Mammary microvascular endothelial cell (primary cell): ENCODE results near the gene COG1. TPM values are rescaled to one million over a fixed set of nuclear protein-coding genes. Genes with fewer than 3 reads are reported as not detected.

ENCODE experiments used
- total RNA-seq: library from RNA; depleted of rRNA; stranded (reverse); fragments of >200 nt; gene quantifications from 2 replicates; pipeline ENCODE4 v1.2.3, GENCODE V29; 2015

COG1 gene, protein sequence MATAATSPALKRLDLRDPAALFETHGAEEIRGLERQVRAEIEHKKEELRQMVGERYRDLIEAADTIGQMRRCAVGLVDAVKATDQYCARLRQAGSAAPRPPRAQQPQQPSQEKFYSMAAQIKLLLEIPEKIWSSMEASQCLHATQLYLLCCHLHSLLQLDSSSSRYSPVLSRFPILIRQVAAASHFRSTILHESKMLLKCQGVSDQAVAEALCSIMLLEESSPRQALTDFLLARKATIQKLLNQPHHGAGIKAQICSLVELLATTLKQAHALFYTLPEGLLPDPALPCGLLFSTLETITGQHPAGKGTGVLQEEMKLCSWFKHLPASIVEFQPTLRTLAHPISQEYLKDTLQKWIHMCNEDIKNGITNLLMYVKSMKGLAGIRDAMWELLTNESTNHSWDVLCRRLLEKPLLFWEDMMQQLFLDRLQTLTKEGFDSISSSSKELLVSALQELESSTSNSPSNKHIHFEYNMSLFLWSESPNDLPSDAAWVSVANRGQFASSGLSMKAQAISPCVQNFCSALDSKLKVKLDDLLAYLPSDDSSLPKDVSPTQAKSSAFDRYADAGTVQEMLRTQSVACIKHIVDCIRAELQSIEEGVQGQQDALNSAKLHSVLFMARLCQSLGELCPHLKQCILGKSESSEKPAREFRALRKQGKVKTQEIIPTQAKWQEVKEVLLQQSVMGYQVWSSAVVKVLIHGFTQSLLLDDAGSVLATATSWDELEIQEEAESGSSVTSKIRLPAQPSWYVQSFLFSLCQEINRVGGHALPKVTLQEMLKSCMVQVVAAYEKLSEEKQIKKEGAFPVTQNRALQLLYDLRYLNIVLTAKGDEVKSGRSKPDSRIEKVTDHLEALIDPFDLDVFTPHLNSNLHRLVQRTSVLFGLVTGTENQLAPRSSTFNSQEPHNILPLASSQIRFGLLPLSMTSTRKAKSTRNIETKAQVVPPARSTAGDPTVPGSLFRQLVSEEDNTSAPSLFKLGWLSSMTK
- 19.1 and 19.3 TPM in 2 replicates for total RNA-seq

DNA sequence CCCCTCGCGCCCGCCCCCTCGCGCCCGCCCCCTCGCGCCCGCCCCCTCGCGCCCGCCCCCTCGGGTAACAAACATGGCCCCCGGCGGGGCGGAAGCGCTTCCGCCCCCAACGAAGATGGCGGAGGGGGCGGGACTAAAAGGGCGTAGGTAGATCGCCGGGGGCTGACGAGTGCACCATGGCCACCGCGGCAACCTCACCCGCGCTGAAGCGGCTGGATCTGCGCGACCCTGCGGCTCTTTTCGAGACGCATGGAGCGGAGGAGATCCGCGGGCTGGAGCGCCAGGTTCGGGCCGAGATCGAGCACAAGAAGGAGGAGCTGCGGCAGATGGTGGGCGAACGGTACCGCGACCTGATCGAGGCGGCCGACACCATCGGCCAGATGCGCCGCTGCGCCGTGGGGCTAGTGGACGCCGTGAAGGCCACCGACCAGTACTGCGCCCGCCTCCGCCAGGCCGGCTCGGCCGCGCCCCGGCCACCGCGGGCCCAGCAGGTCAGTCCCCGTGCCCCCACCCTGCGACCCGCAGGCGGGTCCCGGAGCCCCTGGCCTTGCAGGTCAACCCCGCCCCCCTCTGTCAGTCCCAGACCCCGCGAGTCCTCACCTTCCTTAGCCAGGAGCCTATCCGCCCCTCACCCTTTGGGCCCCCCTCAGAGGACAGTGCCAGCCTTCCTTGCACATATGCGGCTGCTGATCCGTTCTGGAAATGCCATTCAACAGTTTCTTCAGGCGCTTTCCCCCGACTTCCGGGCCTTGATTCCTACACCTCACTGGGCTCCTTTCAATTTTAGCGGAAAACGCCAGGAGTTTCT, at the start of gene COG1:
Gene COG1, plus strand, starts transcription at position 162 of the 808 bp plus-strand sequence. Its CDS starts 15 bp downstream, at position 177.

Other genes starting within 250 kb of the COG1 start
- gene SLC39A11, start 100.4 kb upstream of the COG1 start, total RNA-seq, result 11.2 and 12.3 TPM in 2 replicates
- gene SSTR2, start 28.0 kb upstream of the COG1 start, total RNA-seq, result under 0.01 TPM in 1 of 2 replicates, not detected in the other
- not detected in 2 replicates for gene CPSF4L, start 68.8 kb downstream of the COG1 start, total RNA-seq
- 64.9 and 74.6 TPM in 2 replicates for gene CDC42EP4, start 118.9 kb downstream of the COG1 start, total RNA-seq